ENCODE results near the gene RSPH4A. TPM values are rescaled to one million over a fixed set of nuclear protein-coding genes. Genes with fewer than 3 reads are reported as not detected.
"Not testable (repeated sequence)": the region's sequence is repeated elsewhere in the genome, so short reads cannot be mapped to it uniquely, and the experiment has no call there.

The RSPH4A gene
- polyA plus RNA-seq, 1 donor (not counting 4 experiments of a cell fraction or from before 2014, with no cell fraction given) = 0.10 TPM

- Histone ChIP-seq H3K27ac (ENCODE audit: control insufficient read depth, insufficient read depth, low read length) (no peak overlapping the region), H3K27me3 (ENCODE audit: control insufficient read depth, extremely low read depth, insufficient read depth, low read length) (no peaks in the 10 kb centered on the region), H3K36me3 (ENCODE audit: control insufficient read depth in 2 of 2, extremely low read depth in 1 of 2, insufficient read depth in 2 of 2, low read length in 2 of 2) (peaks cover 0 to 2% of the 10 kb centered on the region in 2 experiments), H3K4me3 (ENCODE audit: control insufficient read depth in 2 of 3, extremely low read depth in 1 of 3, insufficient read depth in 2 of 3, low read depth in 1 of 3, low read length in 3 of 3) (no peak overlapping the region), H2AFZ (ENCODE audit: control insufficient read depth, low read length) (no peak overlapping the region), H3K79me2 (ENCODE audit: control insufficient read depth, insufficient read depth, low read length) (peaks cover 69% of the 10 kb centered on the region), H3K4me1 (ENCODE audit: control insufficient read depth, extremely low read depth, insufficient read depth, low read length) (peaks cover 21% of the 10 kb centered on the region), H3K9ac (ENCODE audit: control insufficient read depth, extremely low read depth, insufficient read depth, low read length) (no peak overlapping the region), H3K9me3 (ENCODE audit: control insufficient read depth, low read depth, low read length) (no peaks in the 10 kb centered on the region), H3K9me1 (ENCODE audit: control insufficient read depth, extremely low read depth, insufficient read depth, low read length) (no peaks in the 10 kb centered on the region), H3K4me2 (ENCODE audit: control insufficient read depth, extremely low read depth, insufficient read depth, low read depth, low read length) (no peak overlapping the region), H4K20me1 (ENCODE audit: control insufficient read depth, extremely low read depth, insufficient read depth, low read length) (no peaks in the 10 kb centered on the region)
- DNase-seq (ENCODE audit: low read depth, low spot score) (no peak), FAIRE-seq (peak; percentile 49)
- dilution Hi-C loops (cut with MboI; ENCODE audit: extremely low pct_ligation_motif_present, low sequenced_read_pairs) = no loop called here
- no peak for TF ChIP-seq EZH2 (IDR thresholded peaks at IDR 0.05; ENCODE audit: low read length)
- TF ChIP-seq CTCF (optimal IDR thresholded peaks at IDR 0.05 in 1 of 3, IDR thresholded peaks at IDR 0.05 in 1 of 3, conservative IDR thresholded peaks at IDR 0.05 in 1 of 3; ENCODE audit: extremely low read depth in 1 of 3, insufficient read depth in 2 of 3, low read length in 3 of 3) = no peak
Measured at GRCh38 chr6:116662202-116662601, 45.9 kb downstream of the RSPH4A start.

- DNase-seq (ENCODE audit: low read depth, low spot score) (no peak), FAIRE-seq (no peak)
- no peaks in the 10 kb centered on the region for H3K9me1 ChIP-seq (ENCODE audit: control insufficient read depth, extremely low read depth, insufficient read depth, low read length)
- H3K9ac ChIP-seq (ENCODE audit: control insufficient read depth, extremely low read depth, insufficient read depth, low read length) = no peak overlapping the region
- H3K4me1 ChIP-seq (ENCODE audit: control insufficient read depth, extremely low read depth, insufficient read depth, low read length) = peaks cover 21% of the 10 kb centered on the region
- no peak overlapping the region for H3K27ac ChIP-seq (ENCODE audit: control insufficient read depth, insufficient read depth, low read length)
- no peak overlapping the region for H3K4me3 ChIP-seq (ENCODE audit: control insufficient read depth in 2 of 3, extremely low read depth in 1 of 3, insufficient read depth in 2 of 3, low read depth in 1 of 3, low read length in 3 of 3)
- H2AFZ ChIP-seq (ENCODE audit: control insufficient read depth, low read length) = no peak overlapping the region
- TF ChIP-seq CTCF (optimal IDR thresholded peaks at IDR 0.05 in 1 of 3, IDR thresholded peaks at IDR 0.05 in 1 of 3, conservative IDR thresholded peaks at IDR 0.05 in 1 of 3; ENCODE audit: extremely low read depth in 1 of 3, insufficient read depth in 2 of 3, low read length in 3 of 3) (no peak), EZH2 (IDR thresholded peaks at IDR 0.05; ENCODE audit: low read length) (no peak)
- H3K4me2 ChIP-seq (ENCODE audit: control insufficient read depth, extremely low read depth, insufficient read depth, low read depth, low read length) = no peak overlapping the region
- no peaks in the 10 kb centered on the region for H4K20me1 ChIP-seq (ENCODE audit: control insufficient read depth, extremely low read depth, insufficient read depth, low read length)
- H3K9me3 ChIP-seq (ENCODE audit: control insufficient read depth, low read depth, low read length) = no peaks in the 10 kb centered on the region
- H3K36me3 ChIP-seq (ENCODE audit: control insufficient read depth in 2 of 2, extremely low read depth in 1 of 2, insufficient read depth in 2 of 2, low read length in 2 of 2) = peaks cover 0 to 2% of the 10 kb centered on the region in 2 experiments
- H3K27me3 ChIP-seq (ENCODE audit: control insufficient read depth, extremely low read depth, insufficient read depth, low read length) = no peaks in the 10 kb centered on the region
- dilution Hi-C loops (cut with MboI; ENCODE audit: extremely low pct_ligation_motif_present, low sequenced_read_pairs) = no loop called here
- H3K79me2 ChIP-seq (ENCODE audit: control insufficient read depth, insufficient read depth, low read length) = peaks cover 80% of the 10 kb centered on the region
Measured at GRCh38 chr6:116663308-116663707, 47.0 kb downstream of the RSPH4A start.

GRCh38 chr6:116664169-116664568, 47.9 kb downstream of the RSPH4A start:
- H3K27ac ChIP-seq (ENCODE audit: control insufficient read depth, insufficient read depth, low read length); H2AFZ ChIP-seq (ENCODE audit: control insufficient read depth, low read length); H4K20me1 ChIP-seq (ENCODE audit: control insufficient read depth, extremely low read depth, insufficient read depth, low read length); H3K27me3 ChIP-seq (ENCODE audit: control insufficient read depth, extremely low read depth, insufficient read depth, low read length); H3K9ac ChIP-seq (ENCODE audit: control insufficient read depth, extremely low read depth, insufficient read depth, low read length); FAIRE-seq; H3K4me2 ChIP-seq (ENCODE audit: control insufficient read depth, extremely low read depth, insufficient read depth, low read depth, low read length); dilution Hi-C loops (cut with MboI; ENCODE audit: extremely low pct_ligation_motif_present, low sequenced_read_pairs); H3K36me3 ChIP-seq (ENCODE audit: control insufficient read depth in 2 of 2, extremely low read depth in 1 of 2, insufficient read depth in 2 of 2, low read length in 2 of 2); H3K9me1 ChIP-seq (ENCODE audit: control insufficient read depth, extremely low read depth, insufficient read depth, low read length); DNase-seq (ENCODE audit: low read depth, low spot score); H3K4me3 ChIP-seq (ENCODE audit: control insufficient read depth in 2 of 3, extremely low read depth in 1 of 3, insufficient read depth in 2 of 3, low read depth in 1 of 3, low read length in 3 of 3); H3K9me3 ChIP-seq (ENCODE audit: control insufficient read depth, low read depth, low read length): not testable (repeated sequence)
- peaks cover 21% of the 10 kb centered on the region for H3K4me1 ChIP-seq (ENCODE audit: control insufficient read depth, extremely low read depth, insufficient read depth, low read length)
- H3K79me2 ChIP-seq (ENCODE audit: control insufficient read depth, insufficient read depth, low read length) = peaks cover 82% of the 10 kb centered on the region

Data from keratinocyte (primary cell).